Cardiac muscle cell (in vitro differentiated cells and primary cell): ENCODE data around the gene TMEM208. TPM values are rescaled to one million over a fixed set of nuclear protein-coding genes. Genes with fewer than 3 reads are reported as not detected.

Experiments used
- DNase-seq, 2 donors: peaks; one replicate each; pipeline versions ENCODE4 v3.0.0 to v3.0.0-alpha.2; 2010 to 2017; ENCODE audit warnings: low read depth in 1 of 2, low spot score in 1 of 2
- H3K27ac ChIP-seq: fragments of 200-600 bp; sonication (generic); 2 replicates; pipeline ENCODE4 v1.5.1; 2016
- H3K27me3 ChIP-seq: fragments of 200-600 bp; sonication (generic); 2 replicates; pipeline ENCODE4 v1.6.0; 2016; ENCODE audit warnings: control low read depth
- H3K36me3 ChIP-seq: fragments of 200-600 bp; sonication (generic); 2 replicates; pipeline ENCODE4 v1.5.1; 2016; ENCODE audit warnings: control low read depth
- H3K4me1 ChIP-seq: fragments of 200-600 bp; sonication (generic); 2 replicates; pipeline ENCODE4 v1.8.1; 2017; ENCODE audit warnings: low read depth, mild to moderate bottlenecking, mixed run types
- H3K4me3 ChIP-seq: fragments of 200-600 bp; sonication (generic); 2 replicates; pipeline ENCODE4 v1.5.1; 2016; ENCODE audit warnings: mild to moderate bottlenecking
- H3K9me3 ChIP-seq: fragments of 200-600 bp; sonication (generic); 2 replicates; pipeline ENCODE4 v1.5.1; 2017; ENCODE audit warnings: low read depth, mild to moderate bottlenecking, control low read depth
- CTCF ChIP-seq: IDR thresholded peaks from 2 replicates; pipeline ENCODE4 v1.5.1; 2012; ENCODE audit warnings: low read depth, mild to moderate bottlenecking, low read length
- polyA plus RNA-seq: library from polyadenylated mRNA; unstranded; fragments of >200 nt; fragmentation: Nextera tagmentation; extraction: Ambion mirVana; gene quantifications from 2 replicates; pipeline ENCODE4 v1.2.1, GENCODE V29; 2016
- total RNA-seq: library from RNA; depleted of rRNA; stranded (reverse); fragments of >200 nt; gene quantifications from 2 replicates; pipeline ENCODE4 v1.2.3, GENCODE V29; 2016

Gene TMEM208
- total RNA-seq (29.6 and 30.2 TPM in 2 replicates), polyA plus RNA-seq (64.5 and 89.0 TPM in 2 replicates)

GRCh38 chr16:67226804-67227566 lies at the start of gene TMEM208:
TSS of gene TMEM208 (plus strand) at chr16:67227130. CDS start at chr16:67227219, 89 bp downstream.
- peak; percentile 11 for TF ChIP-seq CTCF
- Histone ChIP-seq H3K27me3 (no peaks in the 10 kb centered on the region), H3K27ac (no peak within 1 kb of the TSS), H3K4me3 (peak within 1 kb of the TSS; percentile 95), H3K36me3 (peaks cover 16% of the 10 kb centered on the region), H3K9me3 (no peaks in the 10 kb centered on the region), H3K4me1 (no peaks in the 10 kb centered on the region)
- peak; percentile 99 for DNase-seq

- TF ChIP-seq CTCF = no peak
- Histone ChIP-seq H3K9me3 (no peaks in the 10 kb centered on the region), H3K27ac (no peak overlapping the region), H3K4me1 (peaks cover 7% of the 10 kb centered on the region), H3K36me3 (no peaks in the 10 kb centered on the region), H3K27me3 (peaks cover 35% of the 10 kb centered on the region), H3K4me3 (peak overlapping the region; percentile 16)
- DNase-seq = peak; percentile 70 to 73
Observed at GRCh38 chr16:67177743-67178699, 48.9 kb upstream of the TMEM208 start.

GRCh38 chr16:67179421-67180080 lies 47.4 kb upstream of the TMEM208 start:
- Histone ChIP-seq H3K4me1 (peaks cover 6% of the 10 kb centered on the region), H3K27ac (no peak overlapping the region), H3K4me3 (no peak overlapping the region), H3K9me3 (no peaks in the 10 kb centered on the region), H3K36me3 (no peaks in the 10 kb centered on the region), H3K27me3 (peaks cover 33% of the 10 kb centered on the region)
- TF ChIP-seq CTCF = no peak
- no peak for DNase-seq

DNA sequence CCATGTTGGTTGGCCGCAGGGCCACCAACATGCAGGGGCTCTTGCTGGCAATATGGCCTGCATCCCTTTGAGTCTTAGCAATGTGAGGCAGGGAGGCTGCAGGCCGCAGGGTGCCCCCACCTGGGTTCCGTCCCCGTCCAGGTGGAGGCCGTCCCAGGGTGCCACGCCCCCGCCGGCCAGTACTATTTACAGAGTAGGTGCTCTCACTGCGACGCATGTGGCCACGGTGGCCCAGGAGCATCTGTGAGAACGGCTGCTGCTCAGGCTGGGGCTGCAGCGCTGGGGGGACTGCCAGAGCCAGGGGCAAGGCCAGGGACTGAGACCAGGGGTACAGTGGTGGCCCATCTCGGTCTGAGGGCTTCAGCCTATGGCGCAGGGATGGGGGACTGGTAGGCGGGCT lies 46.8 kb upstream of the TMEM208 start:
- H3K36me3 ChIP-seq = no peaks in the 10 kb centered on the region
- H3K27me3 ChIP-seq = peaks cover 33% of the 10 kb centered on the region
- no peak for TF ChIP-seq CTCF
- H3K4me3 ChIP-seq = no peak overlapping the region
- H3K4me1 ChIP-seq = peaks cover 4% of the 10 kb centered on the region
- H3K27ac ChIP-seq = no peak overlapping the region
- no peaks in the 10 kb centered on the region for H3K9me3 ChIP-seq
- DNase-seq = no peak

DNA sequence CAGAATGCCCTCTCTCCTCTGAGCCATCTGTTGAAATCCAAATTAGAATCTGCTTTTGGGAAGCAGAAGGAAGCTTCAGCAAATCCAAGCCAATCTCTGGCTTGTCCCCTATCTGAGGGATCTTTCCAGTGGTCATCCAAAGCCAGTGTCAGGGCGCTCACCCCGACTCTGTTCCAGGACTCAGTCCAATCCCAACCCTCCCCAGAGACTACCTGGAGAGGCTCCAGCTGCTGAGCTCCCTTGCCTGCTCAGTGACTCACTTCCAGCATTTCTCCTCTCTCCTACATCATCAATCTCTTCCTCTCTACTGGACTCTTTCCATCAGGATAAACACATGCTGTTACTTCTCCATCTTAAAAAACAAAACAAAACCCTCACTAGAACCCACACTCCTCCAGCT lies 45.6 kb upstream of the TMEM208 start:
- peak in 1 of 2 donors; percentile 89 for DNase-seq
- no peak for TF ChIP-seq CTCF
- Histone ChIP-seq H3K36me3 (no peaks in the 10 kb centered on the region), H3K27me3 (peaks cover 27% of the 10 kb centered on the region), H3K4me1 (peaks cover 4% of the 10 kb centered on the region), H3K9me3 (no peaks in the 10 kb centered on the region), H3K27ac (no peak overlapping the region), H3K4me3 (no peak overlapping the region)
